ENCODE measurements around the gene IER2. TPM values are rescaled to one million over a fixed set of nuclear protein-coding genes. Genes with fewer than 3 reads are reported as not detected.

The IER2 gene
- total and polyA plus RNA-seq, 9 of the 15 experiments (the other 6 are each of a cell fraction or from before 2014, with no cell fraction given): 4.5 to 205 (median 23.7) TPM

DNA sequence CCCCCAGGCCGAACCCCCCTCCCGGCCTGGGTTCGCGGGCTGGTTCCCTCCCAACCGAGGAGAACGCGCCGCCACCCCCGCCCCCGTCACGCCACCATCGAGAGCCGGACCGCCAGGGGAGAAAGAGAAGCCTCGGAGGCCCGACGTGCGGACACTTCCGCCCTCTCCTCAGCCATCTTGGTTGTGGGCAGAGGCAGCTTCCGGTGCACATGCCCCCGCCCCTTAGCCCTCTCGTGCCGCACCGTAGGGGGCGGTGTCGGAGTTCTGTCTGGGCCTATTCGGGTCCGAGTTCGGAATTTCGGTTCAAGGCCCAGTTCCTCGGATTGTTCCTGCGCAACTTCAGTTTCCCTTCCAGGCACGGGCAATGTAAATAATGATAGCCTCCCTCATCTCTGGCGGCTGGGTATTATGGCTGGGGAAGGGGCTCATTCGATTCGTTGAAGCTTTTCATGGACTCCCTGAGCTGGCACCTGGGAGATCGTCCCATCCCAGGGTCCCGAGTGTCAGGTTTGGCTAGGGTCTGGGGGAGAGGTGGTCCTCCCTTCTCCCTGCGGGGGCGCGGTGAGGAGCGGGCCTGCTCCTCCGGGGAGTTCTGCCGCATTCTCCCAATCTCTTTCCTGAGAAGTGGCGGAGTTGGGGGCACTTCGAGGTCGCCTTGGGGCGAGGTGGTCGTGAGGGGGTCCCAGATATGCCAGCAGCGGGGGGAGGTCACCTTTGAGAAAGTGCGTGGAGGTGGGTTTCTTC, at the start of gene IER2, which contains the start of gene STX10 (continued):
- TF ChIP-seq, protein P1, sequence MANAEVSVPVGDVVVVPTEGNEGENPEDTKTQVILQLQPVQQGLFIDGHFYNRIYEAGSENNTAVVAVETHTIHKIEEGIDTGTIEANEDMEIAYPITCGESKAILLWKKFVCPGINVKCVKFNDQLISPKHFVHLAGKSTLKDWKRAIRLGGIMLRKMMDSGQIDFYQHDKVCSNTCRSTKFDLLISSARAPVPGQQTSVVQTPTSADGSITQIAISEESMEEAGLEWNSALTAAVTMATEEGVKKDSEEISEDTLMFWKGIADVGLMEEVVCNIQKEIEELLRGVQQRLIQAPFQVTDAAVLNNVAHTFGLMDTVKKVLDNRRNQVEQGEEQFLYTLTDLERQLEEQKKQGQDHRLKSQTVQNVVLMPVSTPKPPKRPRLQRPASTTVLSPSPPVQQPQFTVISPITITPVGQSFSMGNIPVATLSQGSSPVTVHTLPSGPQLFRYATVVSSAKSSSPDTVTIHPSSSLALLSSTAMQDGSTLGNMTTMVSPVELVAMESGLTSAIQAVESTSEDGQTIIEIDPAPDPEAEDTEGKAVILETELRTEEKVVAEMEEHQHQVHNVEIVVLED (CRISPR knock-in tag; IDR thresholded peaks at IDR 0.05): peak; percentile 85
- no peak for TF ChIP-seq HMGN3 (IDR thresholded peaks at IDR 0.05; ENCODE audit: borderline replicate concordance, extremely low read depth, insufficient read length, low read depth, low read length)
- TF ChIP-seq ZFP1 (CRISPR knock-in tag; IDR thresholded peaks at IDR 0.05): no peak
- TF ChIP-seq BACH1 (tag; IDR thresholded peaks at IDR 0.05): no peak
- peak; percentile 94 for TF ChIP-seq ELF2 (CRISPR knock-in tag; IDR thresholded peaks at IDR 0.05)
- TF ChIP-seq, protein P2, sequence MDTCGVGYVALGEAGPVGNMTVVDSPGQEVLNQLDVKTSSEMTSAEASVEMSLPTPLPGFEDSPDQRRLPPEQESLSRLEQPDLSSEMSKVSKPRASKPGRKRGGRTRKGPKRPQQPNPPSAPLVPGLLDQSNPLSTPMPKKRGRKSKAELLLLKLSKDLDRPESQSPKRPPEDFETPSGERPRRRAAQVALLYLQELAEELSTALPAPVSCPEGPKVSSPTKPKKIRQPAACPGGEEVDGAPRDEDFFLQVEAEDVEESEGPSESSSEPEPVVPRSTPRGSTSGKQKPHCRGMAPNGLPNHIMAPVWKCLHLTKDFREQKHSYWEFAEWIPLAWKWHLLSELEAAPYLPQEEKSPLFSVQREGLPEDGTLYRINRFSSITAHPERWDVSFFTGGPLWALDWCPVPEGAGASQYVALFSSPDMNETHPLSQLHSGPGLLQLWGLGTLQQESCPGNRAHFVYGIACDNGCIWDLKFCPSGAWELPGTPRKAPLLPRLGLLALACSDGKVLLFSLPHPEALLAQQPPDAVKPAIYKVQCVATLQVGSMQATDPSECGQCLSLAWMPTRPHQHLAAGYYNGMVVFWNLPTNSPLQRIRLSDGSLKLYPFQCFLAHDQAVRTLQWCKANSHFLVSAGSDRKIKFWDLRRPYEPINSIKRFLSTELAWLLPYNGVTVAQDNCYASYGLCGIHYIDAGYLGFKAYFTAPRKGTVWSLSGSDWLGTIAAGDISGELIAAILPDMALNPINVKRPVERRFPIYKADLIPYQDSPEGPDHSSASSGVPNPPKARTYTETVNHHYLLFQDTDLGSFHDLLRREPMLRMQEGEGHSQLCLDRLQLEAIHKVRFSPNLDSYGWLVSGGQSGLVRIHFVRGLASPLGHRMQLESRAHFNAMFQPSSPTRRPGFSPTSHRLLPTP (IDR thresholded peaks at IDR 0.05; ENCODE audit: borderline replicate concordance, extremely low read depth, insufficient read length): no peak
- TF ChIP-seq CCAR2 (IDR thresholded peaks at IDR 0.05; ENCODE audit: low read depth, low read length): no peak
- peak; percentile 74 for TF ChIP-seq JUN (IDR thresholded peaks at IDR 0.05; ENCODE audit: borderline replicate concordance, low read depth, low read length)
- peak; percentile 19; the same call in 1 of the 2 replicates for TF ChIP-seq JUN (CRISPR knock-in tag; IDR thresholded peaks at IDR 0.05; ENCODE audit: borderline replicate concordance)
- TF ChIP-seq, protein P3, sequence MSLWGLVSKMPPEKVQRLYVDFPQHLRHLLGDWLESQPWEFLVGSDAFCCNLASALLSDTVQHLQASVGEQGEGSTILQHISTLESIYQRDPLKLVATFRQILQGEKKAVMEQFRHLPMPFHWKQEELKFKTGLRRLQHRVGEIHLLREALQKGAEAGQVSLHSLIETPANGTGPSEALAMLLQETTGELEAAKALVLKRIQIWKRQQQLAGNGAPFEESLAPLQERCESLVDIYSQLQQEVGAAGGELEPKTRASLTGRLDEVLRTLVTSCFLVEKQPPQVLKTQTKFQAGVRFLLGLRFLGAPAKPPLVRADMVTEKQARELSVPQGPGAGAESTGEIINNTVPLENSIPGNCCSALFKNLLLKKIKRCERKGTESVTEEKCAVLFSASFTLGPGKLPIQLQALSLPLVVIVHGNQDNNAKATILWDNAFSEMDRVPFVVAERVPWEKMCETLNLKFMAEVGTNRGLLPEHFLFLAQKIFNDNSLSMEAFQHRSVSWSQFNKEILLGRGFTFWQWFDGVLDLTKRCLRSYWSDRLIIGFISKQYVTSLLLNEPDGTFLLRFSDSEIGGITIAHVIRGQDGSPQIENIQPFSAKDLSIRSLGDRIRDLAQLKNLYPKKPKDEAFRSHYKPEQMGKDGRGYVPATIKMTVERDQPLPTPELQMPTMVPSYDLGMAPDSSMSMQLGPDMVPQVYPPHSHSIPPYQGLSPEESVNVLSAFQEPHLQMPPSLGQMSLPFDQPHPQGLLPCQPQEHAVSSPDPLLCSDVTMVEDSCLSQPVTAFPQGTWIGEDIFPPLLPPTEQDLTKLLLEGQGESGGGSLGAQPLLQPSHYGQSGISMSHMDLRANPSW (CRISPR knock-in tag; IDR thresholded peaks at IDR 0.05): no peak
- TF ChIP-seq KAT7 (CRISPR knock-in tag; IDR thresholded peaks at IDR 0.05; ENCODE audit: borderline replicate concordance): peak; percentile 38
- TF ChIP-seq SAFB (IDR thresholded peaks at IDR 0.05; ENCODE audit: borderline replicate concordance, low read depth, low read length): no peak
- peak; percentile 44 for TF ChIP-seq HNRNPLL (IDR thresholded peaks at IDR 0.05; ENCODE audit: low read depth, low read length, poor library complexity, severe bottlenecking)
- peak; percentile 39; the same call in 1 of the 2 replicates for TF ChIP-seq NFIC (IDR thresholded peaks at IDR 0.05)
- TF ChIP-seq SP1 (CRISPR knock-in tag; IDR thresholded peaks at IDR 0.05): peak; percentile 96
- TF ChIP-seq NCOA1 (IDR thresholded peaks at IDR 0.05; ENCODE audit: low read depth): 0 out of 2 replicates have a peak, but pooled peaks have one; percentile 27
- no peak for TF ChIP-seq PYGO2 (tag; IDR thresholded peaks at IDR 0.05)
- TF ChIP-seq, protein P4, sequence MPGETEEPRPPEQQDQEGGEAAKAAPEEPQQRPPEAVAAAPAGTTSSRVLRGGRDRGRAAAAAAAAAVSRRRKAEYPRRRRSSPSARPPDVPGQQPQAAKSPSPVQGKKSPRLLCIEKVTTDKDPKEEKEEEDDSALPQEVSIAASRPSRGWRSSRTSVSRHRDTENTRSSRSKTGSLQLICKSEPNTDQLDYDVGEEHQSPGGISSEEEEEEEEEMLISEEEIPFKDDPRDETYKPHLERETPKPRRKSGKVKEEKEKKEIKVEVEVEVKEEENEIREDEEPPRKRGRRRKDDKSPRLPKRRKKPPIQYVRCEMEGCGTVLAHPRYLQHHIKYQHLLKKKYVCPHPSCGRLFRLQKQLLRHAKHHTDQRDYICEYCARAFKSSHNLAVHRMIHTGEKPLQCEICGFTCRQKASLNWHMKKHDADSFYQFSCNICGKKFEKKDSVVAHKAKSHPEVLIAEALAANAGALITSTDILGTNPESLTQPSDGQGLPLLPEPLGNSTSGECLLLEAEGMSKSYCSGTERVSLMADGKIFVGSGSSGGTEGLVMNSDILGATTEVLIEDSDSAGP (CRISPR knock-in tag; IDR thresholded peaks at IDR 0.05): no peak
- TF ChIP-seq ZKSCAN8 (CRISPR knock-in tag; IDR thresholded peaks at IDR 0.05): no peak
